K562 (cell line): ENCODE results near the gene MTHFSD. TPM values are rescaled to one million over a fixed set of nuclear protein-coding genes. Genes with fewer than 3 reads are reported as not detected.

Source experiments
- ATAC-seq: fragments of 200-7000 bp; cut with Tn5 transposase; 3 replicates; pipeline ENCODE4 v1.9.1; 2020; ENCODE audit warnings: moderate library complexity
- BruUV-seq: library from RNA; stranded (reverse); fragments of 400-500 nt; replicated peaks from 2 replicates; lab custom pipeline; 2021; lab: Mats Ljungman, UMichigan
- CTCF ChIA-PET: fragments of 300-600 bp; formaldehyde crosslinking; extraction: SDS; loops from one replicate; lab custom pipeline; 2021; ENCODE audit warnings: low intra/inter-chr PET ratio; lab: Yijun Ruan, JAX
- POLR2A ChIA-PET: fragments of 300-600, 350-650 bp; sonication (Branson Sonifier 250); formaldehyde crosslinking; extraction: SDS; loops from one replicate; lab custom pipeline; 2021; ENCODE audit warnings: antibody characterized with exemption, inconsistent platforms; lab: Yijun Ruan, JAX
- DNase-seq, 4 experiments: peaks; one replicate each; pipeline versions ENCODE4 v3.0.0 to v3.0.0-alpha.2; 2011 to 2018; ENCODE audit warnings: low spot score in 3 of 4, mixed read lengths in 3 of 4; ENCODE audit errors: extremely low read depth in 1 of 4
- FAIRE-seq: peaks from 2 replicates; lab custom pipeline; 2011; peaks lifted over from hg19 to GRCh38; lab: Jason Lieb, UNC
- H2AFZ ChIP-seq: 2 replicates; pipeline ENCODE4 v1.6.0; 2011; ENCODE audit warnings: low read depth, low read length, control low read depth, inconsistent platforms
- H3K27ac ChIP-seq: fragments of 200-600 bp; 3 replicates; pipeline ENCODE4 v1.8.0; 2011; ENCODE audit warnings: low read depth, mild to moderate bottlenecking, control low read depth, inconsistent platforms, low read length, moderate library complexity, mixed read lengths; ENCODE audit errors: extremely low read depth
- H3K27me3 ChIP-seq, 2 experiments: fragments of 300-600 bp in 1 of 2; 2 replicates in 1 of 2; 3 replicates in 1 of 2; pipeline versions ENCODE4 v1.6.0 to v1.8.0; 2011; ENCODE audit warnings: inconsistent platforms in 2 of 2, low read length in 2 of 2, mild to moderate bottlenecking in 1 of 2, mixed read lengths in 1 of 2, moderate library complexity in 1 of 2; ENCODE audit not compliant: control insufficient read depth in 2 of 2, insufficient read depth in 2 of 2
- H3K36me3 ChIP-seq: fragments of 300-600 bp; 3 replicates; pipeline ENCODE4 v1.8.0; 2011; ENCODE audit warnings: mild to moderate bottlenecking, low read length, inconsistent platforms; ENCODE audit not compliant: control insufficient read depth, insufficient read depth
- H3K4me1 ChIP-seq, 2 experiments: fragments of 200-600 bp in 1 of 2; replicated peaks in 1 of 2; 2 replicates in 1 of 2; 3 replicates in 1 of 2; pipeline versions ENCODE4 v1.5.1 to v1.8.0; 2011; ENCODE audit warnings: inconsistent platforms in 2 of 2, low read length in 2 of 2, mild to moderate bottlenecking in 1 of 2, mixed read lengths in 1 of 2, moderate library complexity in 1 of 2; ENCODE audit not compliant: control insufficient read depth in 2 of 2, insufficient read depth in 2 of 2
- H3K4me2 ChIP-seq: 2 replicates; pipeline ENCODE4 v1.6.1; 2011; ENCODE audit warnings: low read length, control low read depth, inconsistent platforms, mixed read lengths; ENCODE audit not compliant: insufficient read depth
- H3K4me3 ChIP-seq: fragments of 200-600 bp; sonication (generic), shearing (Covaris generic); 2 replicates; pipeline ENCODE4 v1.5.1; 2016; ENCODE audit warnings: control low read depth, inconsistent platforms
- H3K79me2 ChIP-seq: fragments of 200-600 bp; 3 replicates; pipeline ENCODE4 v1.8.0; 2011; ENCODE audit warnings: low read length, inconsistent platforms; ENCODE audit not compliant: control insufficient read depth, insufficient read depth
- H3K9ac ChIP-seq, 2 experiments: 2 replicates each; pipeline versions ENCODE4 v1.6.0 to v1.6.1; 2011; ENCODE audit warnings: low read depth in 2 of 2, low read length in 2 of 2, control low read depth in 1 of 2, inconsistent platforms in 1 of 2, mild to moderate bottlenecking in 1 of 2, mixed read lengths in 1 of 2; ENCODE audit not compliant: insufficient read depth in 1 of 2
- H3K9me1 ChIP-seq: one replicate; pipeline ENCODE4 v1.6.0; 2011; ENCODE audit warnings: inconsistent platforms, mild to moderate bottlenecking, low read length, moderate library complexity; ENCODE audit not compliant: control insufficient read depth, insufficient read depth
- H3K9me3 ChIP-seq: replicated peaks from 2 replicates; pipeline ENCODE4 v1.5.1; 2011; ENCODE audit warnings: low read depth, low read length, inconsistent platforms; ENCODE audit not compliant: control insufficient read depth, insufficient read depth
- H4K20me1 ChIP-seq: replicated peaks from 2 replicates; pipeline ENCODE4 v1.6.1; 2011; ENCODE audit warnings: low read length, inconsistent platforms, mixed read lengths; ENCODE audit not compliant: control insufficient read depth, insufficient read depth
- POLR3G ChIP-seq: IDR thresholded peaks from 2 replicates; pipeline ENCODE4 v1.6.1; 2011; ENCODE audit not compliant: insufficient read length, insufficient replicate concordance; ENCODE audit errors: extremely low read depth
- PRPF4 ChIP-seq: fragments of 200-400 bp; formaldehyde crosslinking; IDR thresholded peaks from one replicate; pipeline ENCODE4 v1.6.1; 2017; ENCODE audit warnings: low read length, low read depth, mild to moderate bottlenecking; ENCODE audit not compliant: insufficient read depth, poor library complexity, severe bottlenecking
- ZBTB26 ChIP-seq: fragments of 450-650 bp; formaldehyde crosslinking; IDR thresholded peaks from 2 replicates; pipeline ENCODE4 v1.4.0; 2022; ENCODE audit warnings: missing genetic modification characterization
- ZNF395 ChIP-seq: fragments of 200-800 bp; sonication (Bioruptor generic); IDR thresholded peaks from 2 replicates; pipeline ENCODE4 v1.6.1; 2017; ENCODE audit warnings: missing genetic modification characterization, missing compliant biosample characterization
- WGBS: fragments of 100-300 bp; shearing (Covaris generic); methylation state at CpG from one replicate; pipeline ENCODE4 v1.1.6; 2016; ENCODE audit warnings: low coverage, mixed read lengths; ENCODE audit not compliant: insufficient coverage; ENCODE audit errors: missing lambda C conversion rate; 5-methylcytosine and 5-hydroxymethylcytosine counted together
- in situ Hi-C: fragments of 300-500 bp; cut with MboI; formaldehyde crosslinking; loops from 4 replicates; pipeline ENCODE4 v1.15.0; 2018; ENCODE audit warnings: inconsistent platforms, mixed read lengths
- intact Hi-C: fragments of 100-400 bp; cut with micrococcal nuclease; formaldehyde crosslinking; loops from 2 replicates; pipeline ENCODE4 v1.14.2; 2022
- polyA plus RNA-seq, 8 experiments: library from polyadenylated mRNA; depleted of rRNA in 4 of 8; stranded (reverse) in 5 of 8; unstranded in 3 of 8; fragments of >200 nt; fragmentation: Nextera tagmentation in 2 of 8; fragmentation: Illumina TruSeq in 1 of 8; extraction: Ambion mirVana in 2 of 8; extraction: Trizol in 1 of 8; gene quantifications; 2 replicates each; pipeline versions ENCODE4 v1.2.1 to v1.2.3, GENCODE V29; 2011 to 2014; ENCODE audit warnings: inconsistent platforms in 1 of 8, missing spikeins in 1 of 8
- total RNA-seq, 7 experiments: library from RNA; depleted of rRNA in 6 of 7; stranded (reverse); fragments of >200 nt in 6 of 7; fragmentation: Illumina TruSeq in 2 of 7; extraction: Trizol in 2 of 7; gene quantifications; 2 replicates each; pipeline versions ENCODE4 v1.2.1 to v1.2.3, GENCODE V29; 2011 to 2021; ENCODE audit warnings: low replicate concordance in 1 of 7

The MTHFSD gene
- total and polyA plus RNA-seq, 9 of the 15 experiments (the other 6 are each of a cell fraction or from before 2014, with no cell fraction given), result 3.2 to 20.2 (median 12.0) TPM

- POLR2A ChIA-PET, result interaction anchor here (1.0 kb wide), 1 partner anchor 16 kb away, joined by 3 read pairs; no protein-coding TSS in a partner anchor
- in situ Hi-C loops, result no loop called here
- Histone ChIP-seq H3K4me1 (no peaks in the 10 kb centered on the region), H4K20me1 (peaks cover 10% of the 10 kb centered on the region; the same call in 1 of the 2 replicates), H2AFZ (no peak overlapping the region), H3K4me3 (no peak overlapping the region), H3K4me2 (no peak overlapping the region), H3K79me2 (no peaks in the 10 kb centered on the region), H3K9me1 (no peaks in the 10 kb centered on the region), H3K27ac (no peak overlapping the region), H3K27me3 (peaks cover 58 to 77% of the 10 kb centered on the region in 2 experiments), H3K9ac (no peak overlapping the region), H3K9me3 (no peaks in the 10 kb centered on the region), H3K36me3 (no peaks in the 10 kb centered on the region)
- DNase-seq (no peak), ATAC-seq (no peak), FAIRE-seq (no peak)
- no TSS peak for BruUV-seq
- TF ChIP-seq PRPF4, result no peak
- no peak for TF ChIP-seq ZNF395
- TF ChIP-seq ZBTB26, result no peak
- no peak for TF ChIP-seq POLR3G
- under 1% methylated on average over 19 of the region's 19 CpGs for WGBS
- intact Hi-C loops, result no loop called here
- CTCF ChIA-PET, result no interaction called here
Observed at GRCh38 chr16:86501989-86502855, 52.8 kb downstream of the MTHFSD start.
